ENCODE data around the gene C1QTNF1. TPM values are rescaled to one million over a fixed set of nuclear protein-coding genes. Genes with fewer than 3 reads are reported as not detected.

The C1QTNF1 gene
- total and polyA plus RNA-seq, 9 of the 15 experiments (the other 6 are each of a cell fraction or from before 2014, with no cell fraction given), result 0.09 TPM; not detected in 8

DNA sequence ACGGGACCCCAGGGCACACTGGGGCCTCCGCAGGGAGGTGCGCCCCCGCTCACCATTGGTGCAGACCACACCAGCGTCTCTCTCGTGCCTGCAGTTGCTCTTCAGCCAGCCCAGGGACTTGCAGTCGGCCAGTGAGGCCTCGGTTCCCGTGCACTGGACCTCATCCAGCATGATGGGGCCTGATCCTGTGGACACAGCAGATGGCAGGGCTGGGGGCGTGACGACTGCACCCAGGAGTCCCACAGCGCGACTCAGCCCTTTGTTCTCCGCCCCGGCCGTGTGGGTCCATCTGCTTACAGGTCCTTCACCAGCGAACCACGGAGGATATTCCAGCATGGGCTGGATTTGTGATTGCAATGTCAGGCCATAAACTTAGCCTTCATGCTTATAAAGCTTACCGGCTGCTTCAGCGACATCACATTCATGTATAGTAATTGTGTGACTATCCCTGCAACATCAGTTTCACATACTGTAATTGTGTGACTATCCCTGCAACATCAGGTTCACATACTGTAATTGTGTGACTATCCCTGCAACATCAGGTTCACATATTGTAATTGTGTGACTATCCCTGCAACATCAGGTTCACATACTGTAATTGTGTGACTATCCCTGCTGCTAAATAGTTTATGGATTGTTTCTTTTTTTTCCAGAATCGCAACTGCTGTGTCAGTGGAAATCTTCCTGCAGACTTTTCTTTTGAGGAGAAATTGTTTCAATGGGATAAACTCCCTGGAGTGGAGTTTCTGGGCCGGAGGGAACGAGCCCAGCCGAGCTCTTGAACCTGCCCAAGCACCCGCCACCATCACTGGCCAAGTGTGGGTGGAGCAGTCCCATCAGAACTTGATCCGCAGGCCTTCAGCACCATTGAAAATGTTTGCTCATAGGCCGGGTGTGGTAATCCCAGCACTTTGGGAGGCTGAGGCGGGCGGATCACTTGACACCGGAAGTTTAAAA is 49.1 kb upstream of the C1QTNF1 start (continued):
- TF ChIP-seq, protein P1, sequence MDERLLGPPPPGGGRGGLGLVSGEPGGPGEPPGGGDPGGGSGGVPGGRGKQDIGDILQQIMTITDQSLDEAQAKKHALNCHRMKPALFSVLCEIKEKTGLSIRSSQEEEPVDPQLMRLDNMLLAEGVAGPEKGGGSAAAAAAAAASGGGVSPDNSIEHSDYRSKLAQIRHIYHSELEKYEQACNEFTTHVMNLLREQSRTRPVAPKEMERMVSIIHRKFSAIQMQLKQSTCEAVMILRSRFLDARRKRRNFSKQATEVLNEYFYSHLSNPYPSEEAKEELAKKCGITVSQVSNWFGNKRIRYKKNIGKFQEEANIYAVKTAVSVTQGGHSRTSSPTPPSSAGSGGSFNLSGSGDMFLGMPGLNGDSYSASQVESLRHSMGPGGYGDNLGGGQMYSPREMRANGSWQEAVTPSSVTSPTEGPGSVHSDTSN (CRISPR knock-in tag; IDR thresholded peaks at IDR 0.05; ENCODE audit: low read depth), result no peak
- TF ChIP-seq, protein P1 (tag; conservative IDR thresholded peaks at IDR 0.05; ENCODE audit: low read depth), result no peak
- TF ChIP-seq RNF2 (IDR thresholded peaks at IDR 0.05) (peak; percentile 78), CREB1 (IDR thresholded peaks at IDR 0.05) (no peak), CREB1 (CRISPR knock-in tag; IDR thresholded peaks at IDR 0.05) (peak; percentile 75), SMAD2 (IDR thresholded peaks at IDR 0.05; ENCODE audit: low read depth, low read length) (no peak), ZNF282 (CRISPR knock-in tag; IDR thresholded peaks at IDR 0.05) (no peak), KLF6 (CRISPR knock-in tag; IDR thresholded peaks at IDR 0.05; ENCODE audit: borderline replicate concordance) (no peak), ZNF561 (CRISPR knock-in tag; conservative IDR thresholded peaks at IDR 0.05) (no peak), PRPF4 (IDR thresholded peaks at IDR 0.05; ENCODE audit: insufficient read depth, low read depth, low read length, poor library complexity, severe bottlenecking) (no peak), HNRNPH1 (optimal IDR thresholded peaks at IDR 0.05; ENCODE audit: low read depth, low read length) (no peak), POLR2A (conservative IDR thresholded peaks at IDR 0.05) (no peak), NCOA2 (IDR thresholded peaks at IDR 0.05; ENCODE audit: partially characterized antibody in 2 of 2) (peak in 1 of 2 experiments; percentile 99)
- TF ChIP-seq, protein P2, sequence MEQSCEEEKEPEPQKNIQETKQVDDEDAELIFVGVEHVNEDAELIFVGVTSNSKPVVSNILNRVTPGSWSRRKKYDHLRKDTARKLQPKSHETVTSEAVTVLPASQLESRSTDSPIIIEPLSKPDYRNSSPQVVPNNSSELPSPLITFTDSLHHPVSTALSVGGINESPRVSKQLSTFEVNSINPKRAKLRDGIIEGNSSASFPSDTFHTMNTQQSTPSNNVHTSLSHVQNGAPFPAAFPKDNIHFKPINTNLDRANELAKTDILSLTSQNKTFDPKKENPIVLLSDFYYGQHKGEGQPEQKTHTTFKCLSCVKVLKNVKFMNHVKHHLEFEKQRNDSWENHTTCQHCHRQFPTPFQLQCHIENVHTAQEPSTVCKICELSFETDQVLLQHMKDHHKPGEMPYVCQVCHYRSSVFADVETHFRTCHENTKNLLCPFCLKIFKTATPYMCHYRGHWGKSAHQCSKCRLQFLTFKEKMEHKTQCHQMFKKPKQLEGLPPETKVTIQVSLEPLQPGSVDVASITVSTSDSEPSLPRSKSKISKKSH (CRISPR knock-in tag; IDR thresholded peaks at IDR 0.05), result no peak
- TF ChIP-seq, protein P3, sequence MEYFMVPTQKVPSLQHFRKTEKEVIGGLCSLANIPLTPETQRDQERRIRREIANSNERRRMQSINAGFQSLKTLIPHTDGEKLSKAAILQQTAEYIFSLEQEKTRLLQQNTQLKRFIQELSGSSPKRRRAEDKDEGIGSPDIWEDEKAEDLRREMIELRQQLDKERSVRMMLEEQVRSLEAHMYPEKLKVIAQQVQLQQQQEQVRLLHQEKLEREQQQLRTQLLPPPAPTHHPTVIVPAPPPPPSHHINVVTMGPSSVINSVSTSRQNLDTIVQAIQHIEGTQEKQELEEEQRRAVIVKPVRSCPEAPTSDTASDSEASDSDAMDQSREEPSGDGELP (CRISPR knock-in tag; IDR thresholded peaks at IDR 0.05; ENCODE audit: borderline replicate concordance), result 0 out of 2 replicates have a peak, but pooled peaks have one; percentile 15
- TF ChIP-seq, protein P4, sequence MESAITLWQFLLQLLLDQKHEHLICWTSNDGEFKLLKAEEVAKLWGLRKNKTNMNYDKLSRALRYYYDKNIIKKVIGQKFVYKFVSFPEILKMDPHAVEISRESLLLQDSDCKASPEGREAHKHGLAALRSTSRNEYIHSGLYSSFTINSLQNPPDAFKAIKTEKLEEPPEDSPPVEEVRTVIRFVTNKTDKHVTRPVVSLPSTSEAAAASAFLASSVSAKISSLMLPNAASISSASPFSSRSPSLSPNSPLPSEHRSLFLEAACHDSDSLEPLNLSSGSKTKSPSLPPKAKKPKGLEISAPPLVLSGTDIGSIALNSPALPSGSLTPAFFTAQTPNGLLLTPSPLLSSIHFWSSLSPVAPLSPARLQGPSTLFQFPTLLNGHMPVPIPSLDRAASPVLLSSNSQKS (CRISPR knock-in tag; IDR thresholded peaks at IDR 0.05), result no peak
- TF ChIP-seq, protein P5, sequence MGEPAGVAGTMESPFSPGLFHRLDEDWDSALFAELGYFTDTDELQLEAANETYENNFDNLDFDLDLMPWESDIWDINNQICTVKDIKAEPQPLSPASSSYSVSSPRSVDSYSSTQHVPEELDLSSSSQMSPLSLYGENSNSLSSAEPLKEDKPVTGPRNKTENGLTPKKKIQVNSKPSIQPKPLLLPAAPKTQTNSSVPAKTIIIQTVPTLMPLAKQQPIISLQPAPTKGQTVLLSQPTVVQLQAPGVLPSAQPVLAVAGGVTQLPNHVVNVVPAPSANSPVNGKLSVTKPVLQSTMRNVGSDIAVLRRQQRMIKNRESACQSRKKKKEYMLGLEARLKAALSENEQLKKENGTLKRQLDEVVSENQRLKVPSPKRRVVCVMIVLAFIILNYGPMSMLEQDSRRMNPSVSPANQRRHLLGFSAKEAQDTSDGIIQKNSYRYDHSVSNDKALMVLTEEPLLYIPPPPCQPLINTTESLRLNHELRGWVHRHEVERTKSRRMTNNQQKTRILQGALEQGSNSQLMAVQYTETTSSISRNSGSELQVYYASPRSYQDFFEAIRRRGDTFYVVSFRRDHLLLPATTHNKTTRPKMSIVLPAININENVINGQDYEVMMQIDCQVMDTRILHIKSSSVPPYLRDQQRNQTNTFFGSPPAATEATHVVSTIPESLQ (CRISPR knock-in tag; IDR thresholded peaks at IDR 0.05), result no peak
- TF ChIP-seq, protein P6, sequence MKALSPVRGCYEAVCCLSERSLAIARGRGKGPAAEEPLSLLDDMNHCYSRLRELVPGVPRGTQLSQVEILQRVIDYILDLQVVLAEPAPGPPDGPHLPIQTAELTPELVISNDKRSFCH (CRISPR knock-in tag; IDR thresholded peaks at IDR 0.05), result no peak
- TF ChIP-seq, protein P6 (tag; IDR thresholded peaks at IDR 0.05), result no peak

Measured in K562 (cell line).